HG03558 (cell line): ENCODE data around the gene LCK.
A peak's percentile ranks its signal among the peaks of the same experiment; 100 is the strongest.
"Not testable (repeated sequence)": the region's sequence is repeated elsewhere in the genome, so short reads cannot be mapped to it uniquely, and the experiment has no call there.

ENCODE experiments used
- ATAC-seq: cut with Tn5 transposase; IDR thresholded peaks from one replicate; pipeline ENCODE4 v1.9.1; 2021; ENCODE audit warnings: moderate number of reproducible peaks; ENCODE audit not compliant: unreplicated experiment; ENCODE audit errors: extremely low read depth

The LCK gene

DNA sequence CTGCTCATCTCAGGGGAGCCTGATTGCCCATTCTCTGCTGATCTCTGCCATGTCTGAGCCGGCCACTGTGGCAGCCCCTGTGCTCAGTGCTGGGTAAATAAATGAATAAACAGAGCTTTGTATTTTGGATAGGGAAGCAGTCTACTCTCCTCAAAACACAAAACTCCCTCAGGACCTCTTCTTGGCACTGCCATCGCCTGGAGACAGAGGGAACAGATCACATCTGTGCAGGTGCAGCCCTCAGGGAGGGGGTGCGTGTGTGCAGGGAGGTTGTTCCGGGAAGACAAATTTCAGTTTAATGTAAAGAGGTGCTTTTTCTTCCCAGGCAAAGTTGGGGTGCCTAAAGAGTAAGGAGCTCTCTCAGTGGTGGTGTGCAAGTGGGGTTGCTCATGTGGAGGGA lies 11.7 kb upstream of the LCK start:
- no peak for ATAC-seq

DNA sequence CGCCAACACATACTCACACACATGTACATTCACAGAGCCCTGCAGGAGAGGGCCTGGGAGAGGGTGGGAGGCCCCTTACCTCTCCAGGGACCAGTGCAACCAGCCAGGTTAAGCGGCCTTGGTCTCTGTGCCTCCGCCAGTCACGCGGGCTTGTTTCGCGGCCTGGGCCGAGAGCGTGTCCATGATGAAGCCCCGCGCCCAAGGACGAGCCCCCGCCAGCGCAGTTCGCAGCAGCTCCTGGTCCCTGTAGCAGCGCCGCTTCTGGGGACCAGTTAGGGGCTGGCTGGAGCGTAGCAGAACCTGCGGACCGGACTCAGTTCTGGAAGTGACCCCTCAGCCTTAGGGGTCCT lies 11.3 kb upstream of the LCK start:
- ATAC-seq = no peak

DNA sequence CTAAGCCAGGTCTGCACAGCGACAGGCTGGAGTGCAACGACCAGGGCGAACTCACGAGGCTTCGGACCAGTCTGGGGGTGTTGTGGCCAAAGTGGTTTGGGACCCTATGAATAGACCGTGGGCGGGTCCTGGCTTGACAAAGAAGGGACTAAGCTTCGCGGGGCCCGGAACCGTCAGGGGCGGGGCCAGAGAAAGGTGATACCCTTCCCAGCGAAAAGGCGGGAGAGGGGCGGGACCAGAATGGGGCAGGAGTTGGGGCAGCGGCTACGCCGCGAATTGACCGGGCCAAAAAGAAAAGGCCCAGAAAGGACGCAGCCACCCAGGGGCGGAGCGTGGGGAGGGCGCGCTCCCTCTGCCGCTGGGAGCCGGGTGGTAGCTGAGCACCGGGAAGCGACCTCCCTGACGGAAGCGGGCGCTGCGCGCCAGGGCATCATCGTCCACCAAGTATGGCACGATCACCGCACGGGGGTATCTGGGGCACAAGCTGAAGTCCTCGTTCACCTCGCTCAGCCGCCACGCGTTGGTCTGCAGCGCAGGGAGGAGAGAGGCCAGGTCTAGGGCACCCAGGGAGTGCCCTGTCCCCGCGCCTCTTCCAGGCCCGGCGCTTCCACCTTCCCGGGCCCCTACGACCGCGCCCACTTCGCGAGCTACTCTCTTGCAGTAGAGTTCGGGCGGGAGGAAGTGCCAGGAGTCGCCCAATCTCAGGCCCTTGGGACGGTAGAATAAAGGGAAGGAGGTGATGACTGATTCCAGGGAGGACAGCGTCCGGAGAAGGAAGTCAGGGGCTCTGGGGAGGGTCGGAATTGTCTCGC lies 10.7 kb upstream of the LCK start:
- no peak for ATAC-seq

DNA sequence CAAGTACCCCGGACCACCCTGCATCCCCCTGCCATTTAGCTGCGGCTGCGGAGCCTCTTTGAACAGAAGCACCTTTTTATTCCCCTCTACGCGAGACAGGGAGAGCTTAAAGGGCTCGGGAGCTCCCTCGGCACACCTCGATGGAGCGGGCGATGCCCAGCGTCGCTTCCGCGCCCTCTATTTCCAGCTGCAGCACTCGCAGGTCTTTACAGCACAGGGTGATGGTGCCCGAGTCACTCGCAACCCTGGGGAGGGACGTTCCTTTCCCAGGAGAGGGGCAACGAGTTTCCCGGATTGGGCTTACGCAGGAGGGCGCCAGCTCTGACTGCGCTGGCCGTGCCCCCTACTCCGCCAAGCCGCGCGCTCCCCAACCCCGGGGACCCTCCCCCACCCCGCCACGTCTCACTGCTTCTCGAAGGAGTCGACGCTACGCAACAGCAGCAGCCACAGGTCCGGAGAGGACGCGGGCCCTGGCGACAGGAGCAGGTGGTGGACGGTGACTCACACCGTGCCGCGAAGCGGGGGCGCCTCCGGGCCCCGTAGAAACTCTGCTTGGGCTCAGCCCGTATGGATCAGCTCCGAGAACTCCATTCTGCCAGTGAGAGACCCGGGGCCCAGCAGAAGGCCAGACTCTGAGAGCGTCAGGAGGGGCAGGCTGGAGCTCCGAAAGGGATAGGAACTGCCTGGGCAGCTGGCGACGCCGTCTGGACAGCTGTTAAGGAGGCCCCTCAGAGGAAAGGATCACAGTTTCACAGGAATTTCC lies 9.9 kb upstream of the LCK start:
- ATAC-seq = no peak

DNA sequence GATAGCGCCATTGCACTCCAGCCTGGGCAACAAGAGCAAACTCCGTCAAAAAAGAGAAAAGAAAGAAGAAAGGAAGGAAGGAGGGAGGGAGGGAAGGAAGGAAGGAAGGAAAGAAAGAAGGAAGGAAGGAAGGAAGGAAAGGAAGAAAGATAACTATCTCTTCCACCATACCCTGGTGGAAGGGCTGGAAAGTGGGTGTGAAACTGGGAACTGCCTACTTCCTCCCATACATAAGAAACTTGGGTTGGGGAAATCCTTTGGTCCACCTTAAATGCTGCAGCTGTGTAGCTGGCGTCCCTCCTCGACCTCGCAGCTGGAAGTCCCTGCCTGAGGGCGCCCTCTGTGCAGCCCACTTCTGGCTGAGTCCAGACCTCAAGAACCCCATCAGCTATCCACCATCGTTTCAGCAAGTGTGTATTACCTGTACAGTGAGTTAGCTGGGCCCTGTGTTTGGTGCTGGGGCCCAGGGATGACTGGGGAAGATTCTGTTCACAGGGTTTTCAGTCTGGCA lies 8.7 kb upstream of the LCK start:
- ATAC-seq = no peak

DNA sequence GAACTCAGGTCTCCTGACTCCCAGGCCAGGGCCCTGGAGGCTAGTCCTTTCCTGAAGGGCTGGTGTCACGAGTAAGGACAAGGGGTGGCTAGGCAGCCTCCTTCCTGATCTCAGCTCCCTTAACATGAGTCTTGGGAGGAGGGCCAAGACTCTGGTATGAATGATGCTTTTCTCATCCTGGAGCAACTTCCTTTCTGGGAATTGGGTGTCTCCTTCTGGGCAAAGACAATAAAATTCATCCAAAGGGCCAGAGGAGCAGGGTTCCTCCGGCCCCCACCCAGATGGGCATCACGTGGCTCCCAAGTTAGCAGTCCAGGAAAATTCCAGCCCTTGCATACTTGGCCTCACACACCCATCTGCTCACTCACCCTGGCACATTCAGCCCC lies 4.2 kb upstream of the LCK start, which contains the start of gene FAM167B:
Gene FAM167B, plus strand, starts transcription at position 335 of the 386 bp plus-strand sequence. CDS start 200 bp downstream, outside the sequence.
- ATAC-seq = no peak

DNA sequence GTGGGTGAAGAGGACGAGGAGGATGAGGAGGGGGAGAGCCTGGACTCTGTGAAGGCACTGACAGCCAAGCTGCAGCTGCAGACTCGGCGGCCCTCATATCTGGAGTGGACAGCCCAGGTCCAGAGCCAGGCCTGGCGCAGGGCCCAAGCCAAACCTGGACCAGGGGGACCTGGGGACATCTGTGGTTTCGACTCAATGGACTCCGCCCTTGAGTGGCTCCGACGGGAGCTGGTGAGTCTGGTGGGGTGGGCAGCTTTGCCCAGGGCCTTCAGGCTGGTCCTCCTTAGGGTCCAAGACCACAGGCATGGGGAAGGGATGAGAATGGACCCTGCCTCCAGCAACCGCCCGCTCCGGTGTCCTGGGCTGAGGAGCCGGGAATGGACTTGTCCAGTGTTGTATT lies 3.6 kb upstream of the LCK start:
- ATAC-seq = no peak

DNA sequence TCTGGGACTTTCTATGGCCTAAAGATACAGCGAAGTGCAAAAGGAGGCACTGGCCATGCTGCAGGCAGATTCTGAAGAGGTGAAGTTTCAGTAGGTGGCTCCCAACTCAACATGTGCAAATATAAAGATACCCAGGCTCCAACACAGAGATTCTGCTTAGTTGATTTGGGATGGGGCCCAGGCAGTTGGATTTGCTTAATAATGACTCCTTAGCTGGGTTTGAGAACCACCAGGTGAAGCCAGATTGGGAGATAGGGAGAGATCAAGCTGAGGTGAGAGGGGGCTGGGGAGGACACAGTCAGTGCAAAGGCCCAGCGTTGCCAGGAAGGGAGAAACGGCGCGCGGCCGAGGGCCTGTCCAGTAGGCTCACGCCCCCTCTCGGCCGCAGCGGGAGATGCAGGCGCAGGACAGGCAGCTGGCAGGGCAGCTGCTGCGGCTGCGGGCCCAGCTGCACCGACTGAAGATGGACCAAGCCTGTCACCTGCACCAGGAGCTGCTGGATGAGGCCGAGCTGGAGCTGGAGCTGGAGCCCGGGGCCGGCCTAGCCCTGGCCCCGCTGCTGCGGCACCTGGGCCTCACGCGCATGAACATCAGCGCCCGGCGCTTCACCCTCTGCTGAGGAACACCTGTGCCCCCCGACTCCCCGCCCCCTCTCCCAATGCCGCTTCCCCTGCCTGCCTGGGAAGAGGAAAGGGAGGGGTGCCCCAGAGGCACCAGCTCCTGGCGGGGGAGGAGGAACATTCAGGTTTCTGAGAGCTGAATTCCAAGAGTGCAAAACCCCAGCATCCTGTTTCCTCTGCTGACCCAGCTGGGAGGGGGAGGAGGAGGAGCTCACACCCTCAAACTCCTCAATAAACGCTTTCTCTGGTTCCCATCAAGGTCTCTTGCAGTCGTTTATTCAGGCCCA lies 2.8 kb upstream of the LCK start:
- ATAC-seq = no peak

DNA sequence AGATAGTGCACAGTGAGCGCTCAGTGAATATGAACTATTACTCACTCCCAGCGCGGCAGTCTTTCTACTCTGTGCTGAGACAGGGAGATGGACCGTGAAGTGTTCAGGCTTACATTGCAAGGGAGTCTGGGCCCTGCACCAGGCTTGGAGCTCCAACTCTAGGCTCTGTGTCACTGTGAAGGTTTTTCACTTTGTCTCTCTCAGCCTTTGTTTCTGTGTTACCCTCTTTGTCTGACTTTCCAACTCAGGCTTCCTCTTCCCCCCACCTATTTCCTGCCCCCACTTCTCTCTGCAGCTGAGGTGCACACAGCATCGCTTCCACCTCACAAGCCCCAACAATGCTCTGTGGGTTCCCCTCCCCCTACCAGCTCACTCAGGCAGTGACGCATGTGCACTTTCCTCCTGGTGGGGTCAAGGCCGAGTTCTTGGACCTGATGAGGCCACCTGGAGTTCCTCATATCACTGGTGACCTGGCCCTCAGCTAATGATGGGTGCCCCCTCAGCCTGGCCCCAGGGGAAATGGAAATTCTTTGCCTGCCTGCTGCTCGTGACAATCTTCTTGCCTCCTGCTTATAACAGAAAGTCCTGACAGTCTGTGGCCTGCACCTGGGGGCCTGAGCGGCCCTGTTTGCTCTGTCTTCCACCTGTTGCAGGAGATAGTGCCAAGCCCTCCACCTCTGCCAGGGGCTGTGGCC lies 1.1 kb upstream of the LCK start:
- ATAC-seq = peak; percentile 35

DNA sequence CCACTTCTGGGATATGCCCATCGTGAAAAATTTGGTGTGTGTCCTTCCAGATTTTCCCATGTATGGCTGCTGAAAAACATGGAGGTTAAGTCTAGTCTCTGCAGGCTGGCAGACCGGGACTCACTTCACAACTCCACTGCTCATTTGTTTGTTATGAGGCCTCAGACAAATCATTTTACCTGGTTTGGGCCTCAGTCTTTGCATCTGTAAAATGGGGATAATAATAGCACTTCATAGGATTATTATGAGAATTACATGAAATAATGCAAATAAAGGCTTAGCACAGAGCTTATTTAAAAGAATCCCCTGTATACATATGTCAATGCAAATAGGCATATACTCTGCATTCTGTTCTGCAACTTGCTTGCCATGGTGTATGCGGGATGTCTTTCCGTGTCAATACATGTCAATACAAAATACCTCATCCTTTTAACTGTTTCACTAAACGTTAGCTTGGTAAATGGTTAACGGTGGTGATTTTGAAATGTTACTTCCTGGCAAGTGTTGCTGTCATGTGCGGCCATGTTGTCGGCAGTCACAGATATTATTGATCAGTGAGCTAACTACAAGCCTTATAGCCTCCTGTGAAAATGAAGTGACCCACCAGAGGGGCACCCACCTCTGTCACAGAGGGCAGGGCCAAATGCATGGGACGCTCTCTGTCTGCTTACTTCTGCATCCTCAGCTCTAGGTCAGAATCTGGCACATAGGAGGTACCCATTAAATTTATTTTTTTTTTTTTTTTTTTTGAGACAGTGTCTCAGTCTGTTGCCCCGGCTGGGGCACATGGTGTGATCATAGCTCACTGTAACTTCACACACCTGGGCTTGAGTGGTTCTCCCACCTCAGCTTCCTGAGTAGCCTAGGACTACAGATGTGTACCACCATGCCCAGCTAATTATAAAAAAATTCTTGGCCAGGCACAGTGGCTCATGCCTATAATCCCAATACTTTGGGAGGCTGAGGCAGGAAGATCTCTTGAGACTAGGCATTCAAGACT lies 4.3 kb downstream of the LCK start:
- ATAC-seq = no peak

DNA sequence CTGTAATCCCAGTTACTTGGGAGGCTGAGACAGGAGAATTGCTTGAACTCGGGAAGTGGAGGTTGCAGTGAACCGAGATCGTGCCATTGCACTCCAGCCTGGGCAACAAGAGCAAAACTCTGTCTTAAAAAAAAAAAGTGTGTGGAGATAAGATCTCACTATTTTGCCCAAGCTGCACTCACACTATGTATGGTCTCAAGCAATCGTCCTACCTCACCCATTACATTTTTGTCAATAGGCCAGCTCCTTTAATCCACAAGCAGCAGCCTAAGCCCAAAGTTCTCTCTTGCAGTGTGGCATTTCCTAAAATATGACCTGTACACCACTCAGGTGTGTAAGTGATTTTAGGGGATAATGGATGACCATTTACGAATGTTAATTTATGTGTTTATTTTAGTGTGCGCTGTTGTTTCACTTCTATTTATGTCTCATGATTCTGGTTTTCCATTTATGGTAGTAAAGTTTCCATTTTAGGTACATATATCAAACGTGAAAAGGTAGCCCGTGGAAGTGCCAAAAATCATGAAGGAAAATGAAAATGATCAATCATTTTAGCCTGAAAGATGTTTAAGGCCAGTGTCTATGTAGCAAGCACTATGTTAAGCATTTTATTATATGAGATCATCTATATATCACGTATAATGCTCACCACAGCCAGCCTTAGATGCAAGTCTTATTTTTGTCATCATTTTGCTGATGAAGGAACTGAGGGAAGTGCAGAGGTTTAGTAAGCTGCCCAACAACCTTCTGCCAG lies 5.6 kb downstream of the LCK start:
- no peak for ATAC-seq

DNA sequence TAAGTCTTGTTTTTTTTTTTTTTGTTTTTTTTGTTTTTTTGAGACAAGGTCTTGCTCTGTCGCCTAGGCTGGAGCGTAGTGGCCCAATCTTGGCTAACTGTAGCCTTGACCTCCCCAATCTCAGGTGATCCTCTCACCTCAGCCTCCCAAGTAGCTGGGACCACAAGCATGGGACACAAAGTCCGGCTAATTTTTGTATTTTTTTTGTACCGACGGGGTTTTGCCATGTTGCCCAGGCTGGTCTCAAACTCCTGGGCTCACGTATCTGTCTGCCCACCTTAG lies 6.1 kb downstream of the LCK start:
- no peak for ATAC-seq

DNA sequence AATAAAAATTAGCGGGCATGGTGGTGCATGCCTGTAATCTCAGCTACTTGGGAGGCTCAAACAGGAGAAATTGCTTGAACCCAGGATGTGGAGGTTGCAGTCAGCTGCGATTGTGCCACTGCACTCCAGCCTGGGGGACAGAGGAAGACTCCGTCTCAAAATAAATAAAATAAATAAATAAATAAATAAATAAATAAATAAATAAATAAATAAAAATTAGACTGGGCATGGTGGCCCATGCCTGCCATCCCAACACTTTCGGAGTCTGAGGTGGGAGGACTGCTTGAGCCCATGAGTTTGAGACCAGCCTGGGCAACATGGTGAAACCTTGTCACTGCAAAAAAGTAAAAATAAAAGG lies 12.2 kb downstream of the LCK start:
- not testable (repeated sequence) for ATAC-seq

DNA sequence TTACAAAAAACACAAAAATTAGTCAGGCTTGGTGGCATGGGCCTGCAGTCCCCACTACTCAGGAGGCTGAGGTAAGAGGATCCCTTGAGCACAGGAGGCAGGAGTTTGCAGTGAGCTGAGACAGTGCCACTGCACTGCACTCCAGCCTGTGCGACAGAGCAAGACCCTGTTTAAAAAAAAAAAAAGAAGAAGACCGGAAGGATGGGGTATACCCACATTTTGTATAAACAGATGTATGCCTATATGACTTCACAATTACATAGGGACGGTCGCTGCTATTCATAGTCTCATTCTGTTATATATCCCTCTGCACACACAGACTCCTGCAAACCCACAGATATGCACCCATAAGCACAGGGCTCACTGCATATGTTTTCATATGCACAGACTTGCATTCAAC lies 12.7 kb downstream of the LCK start:
- ATAC-seq = no peak

DNA sequence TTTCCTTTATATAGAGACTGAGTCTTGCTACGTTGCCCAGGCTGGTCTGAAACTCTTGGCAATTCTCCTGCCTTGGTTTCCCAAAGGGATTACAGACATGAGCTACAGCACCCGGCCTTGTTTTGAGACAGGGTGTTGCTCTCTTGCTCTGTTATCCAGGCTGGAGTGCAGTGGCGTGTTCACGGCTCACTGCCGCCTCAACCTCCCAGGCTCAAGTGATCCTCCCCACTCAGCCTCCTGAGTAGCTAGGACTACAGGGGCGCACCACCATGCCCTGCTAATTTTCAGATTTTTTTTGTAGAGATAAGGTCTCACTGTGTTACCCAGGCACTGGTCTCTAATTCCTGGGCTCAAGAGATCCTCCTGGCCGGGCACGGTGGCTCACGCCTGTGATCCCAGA lies 14.8 kb downstream of the LCK start:
- no peak for ATAC-seq

DNA sequence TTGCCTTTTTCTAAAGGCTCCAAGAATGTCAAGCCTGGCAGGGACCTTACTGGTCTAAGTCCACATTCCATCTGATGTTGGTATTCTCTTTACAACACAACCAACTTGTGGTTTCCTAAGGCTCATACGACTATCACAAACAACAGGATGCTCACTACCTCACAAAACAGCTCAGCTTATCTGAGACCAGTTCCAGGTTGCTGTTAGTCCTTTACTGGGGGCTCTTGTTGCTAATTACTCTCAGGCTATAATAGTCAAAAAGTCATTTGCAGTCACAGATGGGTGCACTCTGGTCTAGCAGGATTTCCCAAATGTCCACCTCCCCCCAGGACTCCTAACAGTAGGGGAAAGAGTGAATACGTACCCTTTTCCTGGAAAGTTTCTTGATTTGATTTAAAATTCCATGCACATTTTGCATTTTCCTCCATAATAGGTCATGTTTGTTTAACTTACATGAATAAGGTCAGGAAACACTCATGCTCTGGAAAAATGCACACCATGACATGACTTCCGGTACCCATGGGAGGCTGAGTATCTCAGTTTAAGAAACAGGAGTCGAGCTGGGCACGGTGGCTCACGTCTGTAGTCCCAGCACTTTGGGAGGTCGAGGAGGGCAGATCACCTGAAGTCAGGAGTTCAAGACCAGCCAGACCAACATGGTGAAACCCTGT lies 16.0 kb downstream of the LCK start:
- no peak for ATAC-seq

DNA sequence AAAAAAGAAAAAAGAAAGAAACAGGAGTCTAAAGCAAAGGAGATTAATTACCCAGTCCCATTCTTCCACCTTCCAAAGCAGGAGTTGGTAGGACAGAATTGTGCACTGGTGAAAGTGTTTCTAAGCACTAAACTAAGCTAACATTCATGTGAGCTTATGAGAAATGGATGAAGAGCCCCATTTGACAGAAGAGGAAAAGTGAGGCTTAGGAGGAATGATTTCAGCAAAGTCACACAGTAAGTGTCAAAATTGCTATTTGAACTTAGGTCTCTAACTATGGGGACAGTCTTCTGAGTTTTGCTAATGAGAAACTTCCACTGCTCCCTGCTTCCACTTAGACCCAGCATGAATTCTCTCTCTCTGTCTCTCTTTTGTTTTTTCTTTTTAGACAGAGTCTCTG lies 18.7 kb downstream of the LCK start:
- no peak for ATAC-seq
